ENCODE measurements around the gene VARS2. TPM values are rescaled to one million over a fixed set of nuclear protein-coding genes. Genes with fewer than 3 reads are reported as not detected.

VARS2 gene
- polyA plus RNA-seq, 1 donor (not counting 4 experiments of a cell fraction or from before 2014, with no cell fraction given) = 13.8 TPM

DNA sequence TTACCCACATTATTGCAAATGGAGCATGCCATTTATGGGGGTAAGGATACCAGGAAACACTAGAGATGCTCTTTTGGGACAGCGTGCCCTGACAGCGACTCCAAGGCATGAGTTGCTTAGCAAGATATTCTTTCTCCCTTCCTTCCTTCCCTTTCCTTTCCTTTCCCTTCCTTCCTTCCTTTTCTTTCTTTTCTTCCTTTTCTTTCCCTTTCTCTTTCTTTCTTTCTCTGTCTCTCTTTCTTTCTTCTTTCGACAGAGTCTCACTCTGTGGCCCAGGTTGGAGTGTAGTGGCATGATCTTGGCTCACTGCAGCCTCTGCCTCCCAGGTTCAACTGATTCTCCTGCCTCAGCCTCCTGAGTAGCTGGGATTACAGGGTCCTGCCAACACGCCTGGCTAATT lies 30.0 kb downstream of the VARS2 start:
- no peak for FAIRE-seq
- TF ChIP-seq, protein P1, sequence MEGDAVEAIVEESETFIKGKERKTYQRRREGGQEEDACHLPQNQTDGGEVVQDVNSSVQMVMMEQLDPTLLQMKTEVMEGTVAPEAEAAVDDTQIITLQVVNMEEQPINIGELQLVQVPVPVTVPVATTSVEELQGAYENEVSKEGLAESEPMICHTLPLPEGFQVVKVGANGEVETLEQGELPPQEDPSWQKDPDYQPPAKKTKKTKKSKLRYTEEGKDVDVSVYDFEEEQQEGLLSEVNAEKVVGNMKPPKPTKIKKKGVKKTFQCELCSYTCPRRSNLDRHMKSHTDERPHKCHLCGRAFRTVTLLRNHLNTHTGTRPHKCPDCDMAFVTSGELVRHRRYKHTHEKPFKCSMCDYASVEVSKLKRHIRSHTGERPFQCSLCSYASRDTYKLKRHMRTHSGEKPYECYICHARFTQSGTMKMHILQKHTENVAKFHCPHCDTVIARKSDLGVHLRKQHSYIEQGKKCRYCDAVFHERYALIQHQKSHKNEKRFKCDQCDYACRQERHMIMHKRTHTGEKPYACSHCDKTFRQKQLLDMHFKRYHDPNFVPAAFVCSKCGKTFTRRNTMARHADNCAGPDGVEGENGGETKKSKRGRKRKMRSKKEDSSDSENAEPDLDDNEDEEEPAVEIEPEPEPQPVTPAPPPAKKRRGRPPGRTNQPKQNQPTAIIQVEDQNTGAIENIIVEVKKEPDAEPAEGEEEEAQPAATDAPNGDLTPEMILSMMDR (optimal IDR thresholded peaks at IDR 0.05 in 1 of 3, IDR thresholded peaks at IDR 0.05 in 1 of 3, conservative IDR thresholded peaks at IDR 0.05 in 1 of 3; ENCODE audit: extremely low read depth in 1 of 3, insufficient read depth in 2 of 3, low read length in 3 of 3) = no peak
- TF ChIP-seq EZH2 (IDR thresholded peaks at IDR 0.05; ENCODE audit: low read length) = no peak
- H3K9me1 ChIP-seq (ENCODE audit: control insufficient read depth, extremely low read depth, insufficient read depth, low read length) = no peaks in the 10 kb centered on the region

DNA sequence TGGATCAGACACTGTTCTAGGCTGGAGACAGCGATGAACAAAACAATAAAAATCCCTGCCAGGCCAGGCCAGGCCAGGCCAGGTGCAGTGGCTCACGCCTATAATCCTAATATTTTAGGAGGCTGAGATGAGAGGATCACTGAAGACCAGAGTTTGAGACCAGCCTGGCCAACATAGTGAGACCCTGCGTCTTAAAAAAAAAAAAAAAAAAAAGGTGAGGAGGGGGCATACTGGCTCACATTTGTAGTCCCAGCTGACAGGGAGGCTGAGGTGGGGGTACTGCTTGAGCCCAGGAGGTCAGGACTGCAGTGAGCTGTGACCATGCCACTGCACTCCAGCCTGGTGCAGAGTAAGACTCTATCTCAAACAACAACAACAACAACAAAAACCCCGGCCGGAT lies 31.2 kb downstream of the VARS2 start:
- H3K79me2 ChIP-seq (ENCODE audit: control insufficient read depth, insufficient read depth, low read length) = no peaks in the 10 kb centered on the region
- no peak overlapping the region for H2AFZ ChIP-seq (ENCODE audit: control insufficient read depth, low read length)

More for the DNA sequence above, 30.0 kb downstream of the VARS2 start:
- Histone ChIP-seq H3K9me3 (ENCODE audit: control insufficient read depth, low read depth, low read length) (no peaks in the 10 kb centered on the region), H3K4me2 (ENCODE audit: control insufficient read depth, extremely low read depth, insufficient read depth, low read depth, low read length) (no peak overlapping the region), H2AFZ (ENCODE audit: control insufficient read depth, low read length) (no peak overlapping the region), H3K9ac (ENCODE audit: control insufficient read depth, extremely low read depth, insufficient read depth, low read length) (no peak overlapping the region), H3K79me2 (ENCODE audit: control insufficient read depth, insufficient read depth, low read length) (no peaks in the 10 kb centered on the region), H3K36me3 (ENCODE audit: control insufficient read depth in 2 of 2, extremely low read depth in 1 of 2, insufficient read depth in 2 of 2, low read length in 2 of 2) (no peaks in the 10 kb centered on the region), H3K27me3 (ENCODE audit: control insufficient read depth, extremely low read depth, insufficient read depth, low read length) (peaks cover 7% of the 10 kb centered on the region), H4K20me1 (ENCODE audit: control insufficient read depth, extremely low read depth, insufficient read depth, low read length) (no peaks in the 10 kb centered on the region), H3K4me3 (ENCODE audit: control insufficient read depth in 2 of 3, extremely low read depth in 1 of 3, insufficient read depth in 2 of 3, low read depth in 1 of 3, low read length in 3 of 3) (no peak overlapping the region), H3K4me1 (ENCODE audit: control insufficient read depth, extremely low read depth, insufficient read depth, low read length) (peaks cover 11% of the 10 kb centered on the region), H3K27ac (ENCODE audit: control insufficient read depth, insufficient read depth, low read length) (no peak overlapping the region)
- dilution Hi-C loops (cut with MboI; ENCODE audit: extremely low pct_ligation_motif_present, low sequenced_read_pairs) = loop anchor here (25.0 kb wide), 1 partner anchor 118 kb away; no protein-coding TSS in a partner anchor
- DNase-seq (ENCODE audit: low read depth, low spot score) = no peak

More for the DNA sequence above, 31.2 kb downstream of the VARS2 start:
- Histone ChIP-seq H3K9me1 (ENCODE audit: control insufficient read depth, extremely low read depth, insufficient read depth, low read length) (no peaks in the 10 kb centered on the region), H3K9me3 (ENCODE audit: control insufficient read depth, low read depth, low read length) (no peaks in the 10 kb centered on the region), H3K4me2 (ENCODE audit: control insufficient read depth, extremely low read depth, insufficient read depth, low read depth, low read length) (no peak overlapping the region), H3K4me1 (ENCODE audit: control insufficient read depth, extremely low read depth, insufficient read depth, low read length) (peaks cover 8% of the 10 kb centered on the region), H3K27me3 (ENCODE audit: control insufficient read depth, extremely low read depth, insufficient read depth, low read length) (peaks cover 5% of the 10 kb centered on the region), H3K27ac (ENCODE audit: control insufficient read depth, insufficient read depth, low read length) (no peak overlapping the region), H3K36me3 (ENCODE audit: control insufficient read depth in 2 of 2, extremely low read depth in 1 of 2, insufficient read depth in 2 of 2, low read length in 2 of 2) (no peaks in the 10 kb centered on the region), H3K4me3 (ENCODE audit: control insufficient read depth in 2 of 3, extremely low read depth in 1 of 3, insufficient read depth in 2 of 3, low read depth in 1 of 3, low read length in 3 of 3) (no peak overlapping the region), H4K20me1 (ENCODE audit: control insufficient read depth, extremely low read depth, insufficient read depth, low read length) (no peaks in the 10 kb centered on the region), H3K9ac (ENCODE audit: control insufficient read depth, extremely low read depth, insufficient read depth, low read length) (no peak overlapping the region)
- FAIRE-seq = no peak
- no peak for DNase-seq (ENCODE audit: low read depth, low spot score)
- TF ChIP-seq EZH2 (IDR thresholded peaks at IDR 0.05; ENCODE audit: low read length) = no peak
- TF ChIP-seq, protein P1 (optimal IDR thresholded peaks at IDR 0.05 in 1 of 3, IDR thresholded peaks at IDR 0.05 in 1 of 3, conservative IDR thresholded peaks at IDR 0.05 in 1 of 3; ENCODE audit: extremely low read depth in 1 of 3, insufficient read depth in 2 of 3, low read length in 3 of 3) = no peak
- dilution Hi-C loops (cut with MboI; ENCODE audit: extremely low pct_ligation_motif_present, low sequenced_read_pairs) = loop anchor here (25.0 kb wide), 1 partner anchor 117 kb away; no protein-coding TSS in a partner anchor

Data from keratinocyte (primary cell).